Measurements from ENCODE around the gene IST1. TPM values are rescaled to one million over a fixed set of nuclear protein-coding genes. Genes with fewer than 3 reads are reported as not detected.

IST1 gene
- total RNA-seq = 222 and 224 TPM in 2 replicates

- TF ChIP-seq CTCF (IDR thresholded peaks at IDR 0.05; ENCODE audit: insufficient read depth, low read length, poor library complexity, severe bottlenecking) = no peak
- H3K36me3 ChIP-seq (ENCODE audit: control insufficient read depth, insufficient read depth, low read length) = no peaks in the 10 kb centered on the region
- H3K4me3 ChIP-seq (ENCODE audit: low read depth, low read length) = peak within 1 kb of the TSS; percentile 98
- no peaks in the 10 kb centered on the region for H3K27me3 ChIP-seq (ENCODE audit: control insufficient read depth, insufficient read depth, low read length)
- DNase-seq (ENCODE audit: low read depth) = peak; percentile 77
Observed at GRCh38 chr16:71894921-71895678, at the start of gene IST1. TSS of gene IST1 (plus strand) at chr16:71895531. CDS start at chr16:71915641, 20,110 bp downstream.

- peak; percentile 34 for DNase-seq (ENCODE audit: low read depth)
- Histone ChIP-seq H3K36me3 (ENCODE audit: control insufficient read depth, insufficient read depth, low read length) (peaks cover 3% of the 10 kb centered on the region), H3K4me3 (ENCODE audit: low read depth, low read length) (peak within 1 kb of the TSS; percentile 99), H3K27me3 (ENCODE audit: control insufficient read depth, insufficient read depth, low read length) (no peaks in the 10 kb centered on the region)
- TF ChIP-seq CTCF (IDR thresholded peaks at IDR 0.05; ENCODE audit: insufficient read depth, low read length, poor library complexity, severe bottlenecking) = no peak
Observed at GRCh38 chr16:71845639-71846430, 49.5 kb upstream of the IST1 start, which contains the start of gene ATXN1L. TSS of gene ATXN1L (plus strand) at chr16:71845976. CDS start at chr16:71849741, 3,765 bp downstream.

- TF ChIP-seq CTCF (IDR thresholded peaks at IDR 0.05; ENCODE audit: insufficient read depth, low read length, poor library complexity, severe bottlenecking) = no peak
- H3K36me3 ChIP-seq (ENCODE audit: control insufficient read depth, insufficient read depth, low read length) = peaks cover 3% of the 10 kb centered on the region
- peak overlapping the region; percentile 99 for H3K4me3 ChIP-seq (ENCODE audit: low read depth, low read length)
- DNase-seq (ENCODE audit: low read depth) = no peak
- H3K27me3 ChIP-seq (ENCODE audit: control insufficient read depth, insufficient read depth, low read length) = no peaks in the 10 kb centered on the region
Observed at GRCh38 chr16:71846431-71846830, 48.9 kb upstream of the IST1 start.

GRCh38 chr16:71847096-71847495 is 48.2 kb upstream of the IST1 start:
- no peak for TF ChIP-seq CTCF (IDR thresholded peaks at IDR 0.05; ENCODE audit: insufficient read depth, low read length, poor library complexity, severe bottlenecking)
- no peak for DNase-seq (ENCODE audit: low read depth)
- H3K36me3 ChIP-seq (ENCODE audit: control insufficient read depth, insufficient read depth, low read length) = peaks cover 3% of the 10 kb centered on the region
- no peaks in the 10 kb centered on the region for H3K27me3 ChIP-seq (ENCODE audit: control insufficient read depth, insufficient read depth, low read length)
- H3K4me3 ChIP-seq (ENCODE audit: low read depth, low read length) = peak overlapping the region; percentile 99

- TF ChIP-seq CTCF (IDR thresholded peaks at IDR 0.05; ENCODE audit: insufficient read depth, low read length, poor library complexity, severe bottlenecking) = no peak
- no peak for DNase-seq (ENCODE audit: low read depth)
- Histone ChIP-seq H3K36me3 (ENCODE audit: control insufficient read depth, insufficient read depth, low read length) (peaks cover 3% of the 10 kb centered on the region), H3K4me3 (ENCODE audit: low read depth, low read length) (no peak overlapping the region), H3K27me3 (ENCODE audit: control insufficient read depth, insufficient read depth, low read length) (no peaks in the 10 kb centered on the region)
Observed at GRCh38 chr16:71848622-71849021, 46.7 kb upstream of the IST1 start.

Measured in kidney epithelial cell (primary cell).